HEK293 (cell line): Measurements from ENCODE around the gene SEMA7A.

Experiments
- CTCF ChIA-PET: fragments of 350-600 bp; formaldehyde crosslinking; extraction: SDS; loops from one replicate; lab custom pipeline; 2021; ENCODE audit warnings: antibody characterized with exemption; lab: Yijun Ruan, JAX
- POLR2A ChIA-PET: fragments of 300-600 bp; formaldehyde crosslinking; extraction: SDS; loops from one replicate; lab custom pipeline; 2020; ENCODE audit warnings: antibody characterized with exemption, inconsistent platforms; lab: Yijun Ruan, JAX
- H3K27ac ChIP-seq: fragments of 200-500 bp; sonication (Bioruptor generic); 2 replicates; pipeline ENCODE4 v1.5.1; 2014; ENCODE audit warnings: low read depth, low read length, control low read depth, inconsistent platforms; ENCODE audit errors: extremely low read depth
- H3K36me3 ChIP-seq, 2 experiments: fragments of 200-500 bp in 1 of 2; sonication (Bioruptor generic) in 1 of 2; 1 replicate in 1 of 2; 2 replicates in 1 of 2; pipeline ENCODE4 v1.5.1; 2014 to 2017; ENCODE audit warnings: inconsistent platforms in 2 of 2, low read length in 2 of 2; ENCODE audit not compliant: control insufficient read depth in 2 of 2, insufficient read depth in 1 of 2
- H3K4me1 ChIP-seq: fragments of 200-500 bp; sonication (Bioruptor generic); 2 replicates; pipeline ENCODE4 v1.5.1; 2014; ENCODE audit warnings: mild to moderate bottlenecking, low read length, inconsistent platforms; ENCODE audit not compliant: control insufficient read depth, insufficient read depth
- H3K4me3 ChIP-seq: 2 replicates; pipeline ENCODE4 v1.5.1; 2011; ENCODE audit warnings: low read depth, mild to moderate bottlenecking, control low read depth, low read length, moderate library complexity
- H3K9me3 ChIP-seq: fragments of 200-500 bp; sonication (Bioruptor generic); 2 replicates; pipeline ENCODE4 v1.5.1; 2014; ENCODE audit warnings: low read depth, low read length, inconsistent platforms; ENCODE audit not compliant: control insufficient read depth, insufficient read depth
- BCL11B ChIP-seq: fragments of 450-650 bp; formaldehyde crosslinking; IDR thresholded peaks from 2 replicates; pipeline ENCODE4 v1.5.1; 2016; ENCODE audit warnings: low read depth, missing biosample characterization, missing genetic modification characterization
- GFI1B ChIP-seq: fragments of 450-650 bp; formaldehyde crosslinking; IDR thresholded peaks from 2 replicates; pipeline ENCODE4 v1.5.1; 2016; ENCODE audit warnings: missing biosample characterization, missing genetic modification characterization
- GLI4 ChIP-seq: fragments of 450-650 bp; formaldehyde crosslinking; IDR thresholded peaks from 2 replicates; pipeline ENCODE4 v1.5.1; 2016; ENCODE audit warnings: missing biosample characterization, missing genetic modification characterization
- KLF1 ChIP-seq: fragments of 450-650 bp; formaldehyde crosslinking; IDR thresholded peaks from 2 replicates; pipeline ENCODE4 v1.5.1; 2016; ENCODE audit warnings: missing biosample characterization, missing genetic modification characterization
- KLF10 ChIP-seq: fragments of 450-650 bp; IDR thresholded peaks from 2 replicates; pipeline ENCODE4 v1.5.1; 2018; ENCODE audit warnings: missing biosample characterization, mild to moderate bottlenecking, missing genetic modification characterization
- MYNN ChIP-seq: fragments of 450-650 bp; formaldehyde crosslinking; IDR thresholded peaks from 2 replicates; pipeline ENCODE4 v1.5.1; 2016; ENCODE audit warnings: missing biosample characterization, missing genetic modification characterization, borderline replicate concordance
- MZF1 ChIP-seq: fragments of 450-650 bp; formaldehyde crosslinking; IDR thresholded peaks from 2 replicates; pipeline ENCODE4 v1.5.1; 2017; ENCODE audit warnings: missing biosample characterization, missing genetic modification characterization, borderline replicate concordance
- ZFP3 ChIP-seq: fragments of 450-650 bp; formaldehyde crosslinking; IDR thresholded peaks from 2 replicates; pipeline ENCODE4 v1.5.1; 2016; ENCODE audit warnings: low read depth, missing biosample characterization, missing genetic modification characterization
- ZNF133 ChIP-seq: fragments of 450-650 bp; formaldehyde crosslinking; IDR thresholded peaks from 2 replicates; pipeline ENCODE4 v1.5.1; 2016; ENCODE audit warnings: missing biosample characterization, missing genetic modification characterization
- ZNF138 ChIP-seq: fragments of 450-650 bp; formaldehyde crosslinking; IDR thresholded peaks from 2 replicates; pipeline ENCODE4 v1.5.1; 2016; ENCODE audit warnings: missing biosample characterization, missing genetic modification characterization, borderline replicate concordance
- ZNF155 ChIP-seq: fragments of 450-650 bp; formaldehyde crosslinking; IDR thresholded peaks from 2 replicates; pipeline ENCODE4 v1.5.1; 2016; ENCODE audit warnings: missing biosample characterization, missing genetic modification characterization
- ZNF211 ChIP-seq: fragments of 450-650 bp; formaldehyde crosslinking; IDR thresholded peaks from 2 replicates; pipeline ENCODE4 v1.5.1; 2016; ENCODE audit warnings: low read depth, missing biosample characterization, missing genetic modification characterization
- ZNF23 ChIP-seq: fragments of 450-650 bp; formaldehyde crosslinking; IDR thresholded peaks from 2 replicates; pipeline ENCODE4 v1.5.1; 2016; ENCODE audit warnings: missing biosample characterization, missing genetic modification characterization, borderline replicate concordance
- ZNF24 ChIP-seq: fragments of 450-650 bp; formaldehyde crosslinking; IDR thresholded peaks from 2 replicates; pipeline ENCODE4 v1.5.1; 2016; ENCODE audit warnings: missing biosample characterization, missing genetic modification characterization
- ZNF274 ChIP-seq, 2 experiments: fragments of 200-500 bp in 1 of 2; fragments of 450-650 bp in 1 of 2; sonication (Bioruptor generic) in 1 of 2; formaldehyde crosslinking in 1 of 2; IDR thresholded peaks; 2 replicates each; pipeline versions ENCODE4 v1.5.1 to v1.6.1; 2014 to 2016; ENCODE audit warnings: borderline replicate concordance in 1 of 2, inconsistent platforms in 1 of 2, low read length in 1 of 2, missing biosample characterization in 1 of 2, missing genetic modification characterization in 1 of 2
- ZNF426 ChIP-seq: fragments of 450-650 bp; formaldehyde crosslinking; IDR thresholded peaks from 2 replicates; pipeline ENCODE4 v1.5.1; 2017; ENCODE audit warnings: missing biosample characterization, missing genetic modification characterization, mild to moderate bottlenecking, inconsistent platforms, moderate library complexity
- ZNF48 ChIP-seq: fragments of 450-650 bp; formaldehyde crosslinking; IDR thresholded peaks from 2 replicates; pipeline ENCODE4 v1.5.1; 2016; ENCODE audit warnings: missing biosample characterization, missing genetic modification characterization
- ZNF623 ChIP-seq: fragments of 450-650 bp; formaldehyde crosslinking; IDR thresholded peaks from 2 replicates; pipeline ENCODE4 v1.5.1; 2016; ENCODE audit warnings: missing biosample characterization, missing genetic modification characterization
- ZNF624 ChIP-seq: fragments of 450-650 bp; formaldehyde crosslinking; IDR thresholded peaks from 2 replicates; pipeline ENCODE4 v1.5.1; 2017; ENCODE audit warnings: missing biosample characterization, missing genetic modification characterization
- ZNF747 ChIP-seq: fragments of 450-650 bp; formaldehyde crosslinking; IDR thresholded peaks from 2 replicates; pipeline ENCODE4 v1.5.1; 2016; ENCODE audit warnings: missing biosample characterization, missing genetic modification characterization
- TF ChIP-seq, protein P1 (sequence below): fragments of 450-650 bp; formaldehyde crosslinking; IDR thresholded peaks from 2 replicates; pipeline ENCODE4 v1.5.1; 2016; ENCODE audit warnings: missing biosample characterization, missing genetic modification characterization
- TF ChIP-seq, protein P2 (sequence below): fragments of 450-650 bp; formaldehyde crosslinking; IDR thresholded peaks from 2 replicates; pipeline ENCODE4 v1.5.1; 2016; ENCODE audit warnings: missing biosample characterization, missing genetic modification characterization, borderline replicate concordance
- TF ChIP-seq, protein P3 (sequence below): fragments of 450-650 bp; formaldehyde crosslinking; IDR thresholded peaks from 2 replicates; pipeline ENCODE4 v1.5.1; 2016; ENCODE audit warnings: missing biosample characterization, missing genetic modification characterization
- TF ChIP-seq, protein P4 (sequence below): fragments of 450-650 bp; formaldehyde crosslinking; IDR thresholded peaks from 2 replicates; pipeline ENCODE4 v1.5.1; 2017; ENCODE audit warnings: missing biosample characterization, missing genetic modification characterization
- TF ChIP-seq, protein P5 (sequence below): fragments of 450-650 bp; formaldehyde crosslinking; IDR thresholded peaks from 2 replicates; pipeline ENCODE4 v1.5.1; 2016; ENCODE audit warnings: missing biosample characterization, missing genetic modification characterization
- TF ChIP-seq, protein P6 (sequence below): fragments of 450-650 bp; formaldehyde crosslinking; IDR thresholded peaks from 2 replicates; pipeline ENCODE4 v1.5.1; 2017; ENCODE audit warnings: missing biosample characterization, mild to moderate bottlenecking, missing genetic modification characterization, moderate library complexity

The SEMA7A gene

DNA sequence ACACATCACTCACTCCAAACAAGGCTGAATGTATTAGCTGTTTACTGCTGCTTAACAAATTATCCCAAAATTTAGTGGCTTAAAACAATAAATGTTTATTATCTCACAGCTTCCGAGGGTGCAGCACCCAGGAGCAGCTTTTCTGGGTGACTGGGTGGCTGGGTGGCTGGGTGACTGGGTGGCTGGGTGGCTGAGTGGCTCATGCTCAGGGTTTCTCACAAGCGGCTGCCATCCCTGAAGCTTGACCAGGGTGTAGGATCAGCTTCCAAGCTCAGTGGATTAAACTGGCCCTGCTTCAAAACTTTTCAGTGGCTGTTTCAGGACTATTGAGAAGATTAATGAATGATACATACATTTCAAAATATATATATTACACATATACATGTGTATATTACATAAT, 64.0 kb downstream of the SEMA7A start (continued):
- TF ChIP-seq, protein P1, sequence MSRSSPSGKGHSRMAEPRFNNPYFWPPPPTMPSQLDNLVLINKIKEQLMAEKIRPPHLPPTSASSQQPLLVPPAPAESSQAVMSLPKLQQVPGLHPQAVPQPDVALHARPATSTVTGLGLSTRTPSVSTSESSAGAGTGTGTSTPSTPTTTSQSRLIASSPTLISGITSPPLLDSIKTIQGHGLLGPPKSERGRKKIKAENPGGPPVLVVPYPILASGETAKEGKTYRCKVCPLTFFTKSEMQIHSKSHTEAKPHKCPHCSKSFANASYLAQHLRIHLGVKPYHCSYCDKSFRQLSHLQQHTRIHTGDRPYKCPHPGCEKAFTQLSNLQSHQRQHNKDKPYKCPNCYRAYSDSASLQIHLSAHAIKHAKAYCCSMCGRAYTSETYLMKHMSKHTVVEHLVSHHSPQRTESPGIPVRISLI, result no peak
- TF ChIP-seq ZNF138 (tag by site-specific recombination), result no peak
- no peak for TF ChIP-seq KLF10 (tag by site-specific recombination)

DNA sequence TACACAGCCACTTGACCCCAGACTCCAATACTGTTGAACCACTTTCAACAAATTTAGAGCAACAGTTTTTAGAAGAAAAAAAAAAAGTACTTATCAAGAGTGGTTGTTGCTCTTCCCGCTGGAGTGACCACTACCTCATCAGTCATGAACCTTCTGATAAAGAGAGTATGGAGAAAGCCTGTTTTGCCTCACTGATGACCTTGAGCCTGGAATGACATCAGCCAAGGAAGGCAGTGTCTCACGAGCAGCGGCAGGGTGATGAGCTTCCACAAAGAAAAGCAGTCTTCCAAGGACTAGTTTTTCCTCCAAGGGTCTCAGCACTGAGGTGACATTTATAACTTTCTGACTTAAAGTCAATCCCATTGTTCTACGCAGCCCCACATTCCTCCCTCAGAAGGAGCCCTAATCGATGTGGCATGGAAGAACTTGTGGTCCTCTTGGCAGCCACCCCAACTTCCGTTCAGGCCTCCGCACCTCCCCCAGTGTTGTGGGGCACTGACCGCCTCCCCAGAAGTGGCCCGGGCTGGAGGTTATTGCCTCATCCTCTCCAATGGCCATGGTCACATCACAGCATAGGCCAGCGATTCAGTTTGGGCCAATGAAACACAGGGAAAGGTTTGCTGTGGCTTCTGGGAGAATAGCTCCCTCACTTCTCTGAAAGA, 64.5 kb downstream of the SEMA7A start:
- H3K4me3 ChIP-seq, result no peak overlapping the region

DNA sequence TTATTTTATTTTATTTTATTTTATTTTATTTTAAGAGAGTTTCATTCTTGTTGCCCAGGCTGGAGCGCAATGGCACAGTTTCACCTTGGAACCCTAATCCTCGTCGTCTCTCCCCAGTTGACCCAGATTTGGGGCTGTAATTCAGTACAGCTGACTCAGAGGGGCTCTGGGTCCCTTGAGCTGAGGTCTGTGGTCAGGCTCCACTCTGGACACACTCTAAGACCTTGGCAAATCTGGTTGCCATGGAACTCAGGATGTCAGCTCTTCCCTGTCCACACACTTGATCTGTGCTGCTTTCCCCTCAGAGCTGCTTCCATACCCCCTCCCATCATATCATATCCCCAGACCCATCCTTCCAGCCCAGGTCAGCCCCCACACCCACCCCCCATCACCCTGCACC, 65.6 kb downstream of the SEMA7A start:
- Histone ChIP-seq H3K27ac (no peak overlapping the region), H3K4me3 (no peak overlapping the region), H3K36me3 (no peaks in the 10 kb centered on the region), H3K9me3 (no peaks in the 10 kb centered on the region), H3K4me1 (no peaks in the 10 kb centered on the region)
- ChIA-PET POLR2A (interaction anchor here (1.1 kb wide), 1 partner anchor 401 kb away, joined by 3 read pairs; no protein-coding TSS in a partner anchor), CTCF (interaction anchor here (1.1 to 25.1 kb wide), 5 partner anchors 71 to 403 kb away, joined by 3 to 768 read pairs (median 6); partner anchors contain the start of gene SEMA7A)
- TF ChIP-seq, protein P2, sequence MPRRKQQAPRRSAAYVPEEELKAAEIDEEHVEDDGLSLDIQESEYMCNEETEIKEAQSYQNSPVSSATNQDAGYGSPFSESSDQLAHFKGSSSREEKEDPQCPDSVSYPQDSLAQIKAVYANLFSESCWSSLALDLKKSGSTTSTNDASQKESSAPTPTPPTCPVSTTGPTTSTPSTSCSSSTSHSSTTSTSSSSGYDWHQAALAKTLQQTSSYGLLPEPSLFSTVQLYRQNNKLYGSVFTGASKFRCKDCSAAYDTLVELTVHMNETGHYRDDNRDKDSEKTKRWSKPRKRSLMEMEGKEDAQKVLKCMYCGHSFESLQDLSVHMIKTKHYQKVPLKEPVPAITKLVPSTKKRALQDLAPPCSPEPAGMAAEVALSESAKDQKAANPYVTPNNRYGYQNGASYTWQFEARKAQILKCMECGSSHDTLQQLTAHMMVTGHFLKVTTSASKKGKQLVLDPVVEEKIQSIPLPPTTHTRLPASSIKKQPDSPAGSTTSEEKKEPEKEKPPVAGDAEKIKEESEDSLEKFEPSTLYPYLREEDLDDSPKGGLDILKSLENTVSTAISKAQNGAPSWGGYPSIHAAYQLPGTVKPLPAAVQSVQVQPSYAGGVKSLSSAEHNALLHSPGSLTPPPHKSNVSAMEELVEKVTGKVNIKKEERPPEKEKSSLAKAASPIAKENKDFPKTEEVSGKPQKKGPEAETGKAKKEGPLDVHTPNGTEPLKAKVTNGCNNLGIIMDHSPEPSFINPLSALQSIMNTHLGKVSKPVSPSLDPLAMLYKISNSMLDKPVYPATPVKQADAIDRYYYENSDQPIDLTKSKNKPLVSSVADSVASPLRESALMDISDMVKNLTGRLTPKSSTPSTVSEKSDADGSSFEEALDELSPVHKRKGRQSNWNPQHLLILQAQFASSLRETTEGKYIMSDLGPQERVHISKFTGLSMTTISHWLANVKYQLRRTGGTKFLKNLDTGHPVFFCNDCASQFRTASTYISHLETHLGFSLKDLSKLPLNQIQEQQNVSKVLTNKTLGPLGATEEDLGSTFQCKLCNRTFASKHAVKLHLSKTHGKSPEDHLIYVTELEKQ (tag by site-specific recombination), result no peak
- TF ChIP-seq ZNF48 (tag by site-specific recombination) (no peak), ZFP3 (tag by site-specific recombination) (no peak), ZNF23 (no peak), ZNF155 (tag by site-specific recombination) (no peak)
- TF ChIP-seq, protein P3, sequence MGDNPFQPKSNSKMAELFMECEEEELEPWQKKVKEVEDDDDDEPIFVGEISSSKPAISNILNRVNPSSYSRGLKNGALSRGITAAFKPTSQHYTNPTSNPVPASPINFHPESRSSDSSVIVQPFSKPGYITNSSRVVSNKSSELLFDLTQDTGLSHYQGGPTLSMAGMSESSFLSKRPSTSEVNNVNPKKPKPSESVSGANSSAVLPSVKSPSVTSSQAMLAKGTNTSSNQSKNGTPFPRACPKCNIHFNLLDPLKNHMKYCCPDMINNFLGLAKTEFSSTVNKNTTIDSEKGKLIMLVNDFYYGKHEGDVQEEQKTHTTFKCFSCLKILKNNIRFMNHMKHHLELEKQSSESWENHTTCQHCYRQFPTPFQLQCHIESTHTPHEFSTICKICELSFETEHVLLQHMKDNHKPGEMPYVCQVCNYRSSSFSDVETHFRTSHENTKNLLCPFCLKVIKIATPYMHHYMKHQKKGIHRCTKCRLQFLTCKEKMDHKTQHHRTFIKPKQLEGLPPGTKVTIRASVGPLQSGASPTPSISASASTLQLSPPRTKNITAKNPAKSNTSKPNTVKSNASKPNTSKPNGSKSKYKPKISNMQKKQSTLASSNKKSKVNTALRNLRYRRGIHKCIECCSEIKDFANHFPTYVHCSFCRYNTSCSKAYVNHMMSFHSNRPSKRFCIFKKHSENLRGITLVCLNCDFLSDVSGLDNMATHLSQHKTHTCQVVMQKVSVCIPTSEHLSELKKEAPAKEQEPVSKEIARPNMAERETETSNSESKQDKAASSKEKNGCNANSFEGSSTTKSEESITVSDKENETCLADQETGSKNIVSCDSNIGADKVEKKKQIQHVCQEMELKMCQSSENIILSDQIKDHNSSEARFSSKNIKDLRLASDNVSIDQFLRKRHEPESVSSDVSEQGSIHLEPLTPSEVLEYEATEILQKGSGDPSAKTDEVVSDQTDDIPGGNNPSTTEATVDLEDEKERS (tag by site-specific recombination), result no peak
- TF ChIP-seq, protein P4, sequence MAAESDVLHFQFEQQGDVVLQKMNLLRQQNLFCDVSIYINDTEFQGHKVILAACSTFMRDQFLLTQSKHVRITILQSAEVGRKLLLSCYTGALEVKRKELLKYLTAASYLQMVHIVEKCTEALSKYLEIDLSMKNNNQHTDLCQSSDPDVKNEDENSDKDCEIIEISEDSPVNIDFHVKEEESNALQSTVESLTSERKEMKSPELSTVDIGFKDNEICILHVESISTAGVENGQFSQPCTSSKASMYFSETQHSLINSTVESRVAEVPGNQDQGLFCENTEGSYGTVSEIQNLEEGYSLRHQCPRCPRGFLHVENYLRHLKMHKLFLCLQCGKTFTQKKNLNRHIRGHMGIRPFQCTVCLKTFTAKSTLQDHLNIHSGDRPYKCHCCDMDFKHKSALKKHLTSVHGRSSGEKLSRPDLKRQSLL, result no peak
- TF ChIP-seq, protein P1, result no peak

More for the DNA sequence above, 64.5 kb downstream of the SEMA7A start:
- TF ChIP-seq ZNF426 (tag by site-specific recombination), result no peak
- no peak for TF ChIP-seq ZNF274 (IDR thresholded peaks at IDR 0.05; ENCODE audit: low read length)
- no peak for TF ChIP-seq ZNF274 (tag by site-specific recombination; IDR thresholded peaks at IDR 0.05; ENCODE audit: borderline replicate concordance)
- TF ChIP-seq ZNF747 (tag by site-specific recombination), result no peak
- no peak for TF ChIP-seq BCL11B (tag by site-specific recombination)
- no peak for TF ChIP-seq GLI4 (tag by site-specific recombination)
- TF ChIP-seq ZNF211 (tag by site-specific recombination), result no peak
- TF ChIP-seq ZNF24 (tag by site-specific recombination), result no peak
- TF ChIP-seq ZNF133, result no peak
- no peak for TF ChIP-seq GFI1B (tag by site-specific recombination)
- TF ChIP-seq KLF1 (tag by site-specific recombination), result no peak
- TF ChIP-seq ZNF624, result no peak
- TF ChIP-seq MZF1 (tag by site-specific recombination), result no peak
- TF ChIP-seq, protein P5, sequence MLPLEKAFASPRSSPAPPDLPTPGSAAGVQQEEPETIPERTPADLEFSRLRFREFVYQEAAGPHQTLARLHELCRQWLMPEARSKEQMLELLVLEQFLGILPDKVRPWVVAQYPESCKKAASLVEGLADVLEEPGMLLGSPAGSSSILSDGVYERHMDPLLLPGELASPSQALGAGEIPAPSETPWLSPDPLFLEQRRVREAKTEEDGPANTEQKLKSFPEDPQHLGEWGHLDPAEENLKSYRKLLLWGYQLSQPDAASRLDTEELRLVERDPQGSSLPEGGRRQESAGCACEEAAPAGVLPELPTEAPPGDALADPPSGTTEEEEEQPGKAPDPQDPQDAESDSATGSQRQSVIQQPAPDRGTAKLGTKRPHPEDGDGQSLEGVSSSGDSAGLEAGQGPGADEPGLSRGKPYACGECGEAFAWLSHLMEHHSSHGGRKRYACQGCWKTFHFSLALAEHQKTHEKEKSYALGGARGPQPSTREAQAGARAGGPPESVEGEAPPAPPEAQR (tag by site-specific recombination), result no peak
- no peak for TF ChIP-seq ZNF623
- TF ChIP-seq, protein P6, sequence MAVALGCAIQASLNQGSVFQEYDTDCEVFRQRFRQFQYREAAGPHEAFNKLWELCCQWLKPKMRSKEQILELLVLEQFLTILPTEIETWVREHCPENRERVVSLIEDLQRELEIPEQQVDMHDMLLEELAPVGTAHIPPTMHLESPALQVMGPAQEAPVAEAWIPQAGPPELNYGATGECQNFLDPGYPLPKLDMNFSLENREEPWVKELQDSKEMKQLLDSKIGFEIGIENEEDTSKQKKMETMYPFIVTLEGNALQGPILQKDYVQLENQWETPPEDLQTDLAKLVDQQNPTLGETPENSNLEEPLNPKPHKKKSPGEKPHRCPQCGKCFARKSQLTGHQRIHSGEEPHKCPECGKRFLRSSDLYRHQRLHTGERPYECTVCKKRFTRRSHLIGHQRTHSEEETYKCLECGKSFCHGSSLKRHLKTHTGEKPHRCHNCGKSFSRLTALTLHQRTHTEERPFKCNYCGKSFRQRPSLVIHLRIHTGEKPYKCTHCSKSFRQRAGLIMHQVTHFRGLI (tag by site-specific recombination), result no peak
- TF ChIP-seq MYNN, result no peak
- H3K4me1 ChIP-seq, result 0 out of 2 replicates have a peak, but pooled peaks cover 2% of the 10 kb centered on the region
- no peak overlapping the region for H3K27ac ChIP-seq
- no peaks in the 10 kb centered on the region for H3K36me3 ChIP-seq
- POLR2A ChIA-PET, result no interaction called here
- CTCF ChIA-PET, result interaction anchor here (0.5 to 25.1 kb wide), 7 partner anchors 8 to 402 kb away, joined by 3 to 768 read pairs (median 4); partner anchors contain the start of gene SEMA7A
- no peaks in the 10 kb centered on the region for H3K9me3 ChIP-seq
